Endothelial cell (in vitro differentiated cells): ENCODE measurements around the gene WRNIP1. TPM values are rescaled to one million over a fixed set of nuclear protein-coding genes. Genes with fewer than 3 reads are reported as not detected.

Experiments
- DNase-seq: peaks from one replicate; pipeline ENCODE4 v3.0.0; 2021; ENCODE audit warnings: low spot score
- H3K27ac Mint-ChIP-seq: one replicate; pipeline ENCODE4 v1.8.0; 2021; ENCODE audit warnings: mixed read lengths, inconsistent platforms; ENCODE audit not compliant: unreplicated experiment
- H3K27me3 Mint-ChIP-seq: one replicate; pipeline ENCODE4 v1.8.0; 2021; ENCODE audit warnings: mild to moderate bottlenecking, moderate library complexity, mixed read lengths, inconsistent platforms; ENCODE audit not compliant: unreplicated experiment
- H3K36me3 Mint-ChIP-seq: one replicate; pipeline ENCODE4 v1.8.0; 2021; ENCODE audit warnings: mild to moderate bottlenecking, low read depth, mixed read lengths, inconsistent platforms; ENCODE audit not compliant: unreplicated experiment
- H3K4me1 Mint-ChIP-seq: one replicate; pipeline ENCODE4 v1.8.0; 2021; ENCODE audit warnings: mild to moderate bottlenecking, mixed read lengths, inconsistent platforms; ENCODE audit not compliant: unreplicated experiment
- H3K4me3 Mint-ChIP-seq: one replicate; pipeline ENCODE4 v1.8.0; 2021; ENCODE audit warnings: mild to moderate bottlenecking, mixed read lengths, inconsistent platforms; ENCODE audit not compliant: unreplicated experiment
- H3K9me3 Mint-ChIP-seq: one replicate; pipeline ENCODE4 v1.8.0; 2021; ENCODE audit warnings: mixed read lengths, inconsistent platforms; ENCODE audit not compliant: unreplicated experiment
- total RNA-seq: library from RNA; stranded (reverse); fragmentation: NEBNext Ultra II Directional; extraction: Animal tissue kit (Norgen Biotek cat#: 25700); gene quantifications from one replicate; pipeline ENCODE4 v1.2.1, GENCODE V29; 2021; ENCODE audit not compliant: unreplicated experiment
- TF ChIP-seq, protein P1 (sequence below): fragments of 200-600 bp; sonication (generic); IDR thresholded peaks from one replicate; pipeline ENCODE4 v1.5.0; 2021; ENCODE audit warnings: antibody characterized with exemption; ENCODE audit not compliant: unreplicated experiment

WRNIP1 gene
- total RNA-seq, 1 donor from 2014 or later, result 48.6 TPM

DNA sequence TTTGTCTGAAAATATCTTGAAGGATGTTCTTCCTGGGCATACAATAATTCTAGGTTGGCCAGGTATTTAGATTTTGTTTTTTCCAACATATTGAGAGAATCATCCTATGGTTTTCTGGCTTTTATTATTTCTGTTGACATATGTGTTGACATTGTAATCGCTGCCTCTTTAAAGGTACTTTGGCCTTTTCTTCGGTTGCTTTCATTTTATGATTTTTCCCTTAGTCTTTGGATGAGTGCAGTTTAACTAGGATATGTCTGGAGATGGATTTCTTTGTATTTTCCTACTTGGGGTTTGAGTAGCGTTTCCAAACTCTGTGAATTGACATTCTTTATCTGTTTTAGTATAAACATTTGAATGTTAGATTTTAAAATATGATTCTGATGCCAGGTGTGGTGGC is 65.0 kb downstream of the WRNIP1 start:
- Mint-ChIP-seq H3K36me3 (peaks cover 3% of the 10 kb centered on the region), H3K27me3 (no peaks in the 10 kb centered on the region), H3K4me3 (no peak overlapping the region), H3K9me3 (no peaks in the 10 kb centered on the region), H3K4me1 (peaks cover 13% of the 10 kb centered on the region), H3K27ac (no peak overlapping the region)
- DNase-seq, result no peak
- TF ChIP-seq, protein P1, sequence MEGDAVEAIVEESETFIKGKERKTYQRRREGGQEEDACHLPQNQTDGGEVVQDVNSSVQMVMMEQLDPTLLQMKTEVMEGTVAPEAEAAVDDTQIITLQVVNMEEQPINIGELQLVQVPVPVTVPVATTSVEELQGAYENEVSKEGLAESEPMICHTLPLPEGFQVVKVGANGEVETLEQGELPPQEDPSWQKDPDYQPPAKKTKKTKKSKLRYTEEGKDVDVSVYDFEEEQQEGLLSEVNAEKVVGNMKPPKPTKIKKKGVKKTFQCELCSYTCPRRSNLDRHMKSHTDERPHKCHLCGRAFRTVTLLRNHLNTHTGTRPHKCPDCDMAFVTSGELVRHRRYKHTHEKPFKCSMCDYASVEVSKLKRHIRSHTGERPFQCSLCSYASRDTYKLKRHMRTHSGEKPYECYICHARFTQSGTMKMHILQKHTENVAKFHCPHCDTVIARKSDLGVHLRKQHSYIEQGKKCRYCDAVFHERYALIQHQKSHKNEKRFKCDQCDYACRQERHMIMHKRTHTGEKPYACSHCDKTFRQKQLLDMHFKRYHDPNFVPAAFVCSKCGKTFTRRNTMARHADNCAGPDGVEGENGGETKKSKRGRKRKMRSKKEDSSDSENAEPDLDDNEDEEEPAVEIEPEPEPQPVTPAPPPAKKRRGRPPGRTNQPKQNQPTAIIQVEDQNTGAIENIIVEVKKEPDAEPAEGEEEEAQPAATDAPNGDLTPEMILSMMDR, result no peak

DNA sequence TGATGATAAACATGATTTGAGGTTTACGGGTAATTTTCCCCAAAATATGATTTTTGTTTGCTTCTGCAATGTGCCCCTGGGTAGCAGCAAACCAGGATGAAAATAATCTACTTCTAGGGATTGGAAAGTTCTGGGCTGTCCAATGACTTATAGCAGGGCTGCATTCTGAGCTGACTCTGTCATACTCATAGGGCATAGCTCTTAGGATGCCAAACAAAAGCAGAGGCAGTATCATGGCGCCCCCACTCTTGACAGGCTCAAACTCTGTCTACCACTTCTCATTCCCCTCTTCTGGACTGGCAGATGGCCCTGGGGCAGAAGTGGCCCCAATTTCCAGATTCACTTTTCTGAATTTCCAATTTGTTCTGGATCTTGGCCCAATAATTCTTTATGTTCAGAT is 66.2 kb downstream of the WRNIP1 start:
- no peaks in the 10 kb centered on the region for H3K27me3 Mint-ChIP-seq
- H3K27ac Mint-ChIP-seq, result no peak overlapping the region
- peaks cover 11% of the 10 kb centered on the region for H3K36me3 Mint-ChIP-seq
- no peak for DNase-seq
- no peaks in the 10 kb centered on the region for H3K9me3 Mint-ChIP-seq
- TF ChIP-seq, protein P1, result no peak
- H3K4me1 Mint-ChIP-seq, result peaks cover 13% of the 10 kb centered on the region
- H3K4me3 Mint-ChIP-seq, result no peak overlapping the region

DNA sequence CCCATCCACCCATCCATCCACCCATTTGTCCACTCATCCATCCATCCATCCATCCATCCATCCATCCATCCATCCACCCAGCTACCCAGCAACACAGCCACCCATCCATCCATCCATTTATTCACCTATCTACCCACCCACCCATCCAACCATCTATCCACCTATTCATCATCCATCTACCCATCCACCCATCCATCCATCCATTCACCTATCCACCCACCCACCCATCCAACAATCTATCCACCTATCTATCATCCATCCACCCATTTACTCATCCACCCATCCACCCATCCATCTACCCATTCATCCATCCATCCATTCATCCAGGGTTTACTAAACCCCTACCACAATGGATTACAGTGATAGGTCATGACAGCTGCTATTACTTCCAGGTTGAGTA is 69.1 kb downstream of the WRNIP1 start:
- H3K36me3 Mint-ChIP-seq, result peaks cover 11% of the 10 kb centered on the region
- TF ChIP-seq, protein P1, result no peak
- H3K4me1 Mint-ChIP-seq, result peaks cover 15% of the 10 kb centered on the region
- no peak overlapping the region for H3K27ac Mint-ChIP-seq
- no peak for DNase-seq
- H3K9me3 Mint-ChIP-seq, result no peaks in the 10 kb centered on the region
- no peaks in the 10 kb centered on the region for H3K27me3 Mint-ChIP-seq
- peak overlapping the region; percentile 32 for H3K4me3 Mint-ChIP-seq

Other genes with a start within 250 kb of the WRNIP1 start
- 0.97 TPM for gene MYLK4, start 14.5 kb upstream of the WRNIP1 start, total RNA-seq
- gene SERPINB1, start 76.5 kb downstream of the WRNIP1 start, total RNA-seq, result 16.6 TPM
- 23.0 TPM for gene SERPINB9, start 137.9 kb downstream of the WRNIP1 start, total RNA-seq
- 186 TPM for gene SERPINB6, start 206.2 kb downstream of the WRNIP1 start, total RNA-seq
- 58.8 TPM for gene NQO2, start 234.5 kb downstream of the WRNIP1 start, total RNA-seq